HEK293T (cell line): Measurements from ENCODE around the gene FAM3C.

Source experiments
- BHLHE40 ChIP-seq: fragments of 450-650 bp; IDR thresholded peaks from 2 replicates; pipeline ENCODE4 v1.6.1; 2016; ENCODE audit warnings: mild to moderate bottlenecking, moderate library complexity, borderline replicate concordance
- FOXK2 ChIP-seq: fragments of 450-650 bp; IDR thresholded peaks from 2 replicates; pipeline ENCODE4 v1.6.1; 2016; ENCODE audit warnings: mild to moderate bottlenecking
- FOXM1 ChIP-seq: fragments of 450-650 bp; IDR thresholded peaks from 2 replicates; pipeline ENCODE4 v1.6.1; 2017; ENCODE audit warnings: mild to moderate bottlenecking, borderline replicate concordance
- SP1 ChIP-seq: fragments of 450-650 bp; IDR thresholded peaks from 2 replicates; pipeline ENCODE4 v1.6.1; 2017
- ZNF384 ChIP-seq: fragments of 450-650 bp; IDR thresholded peaks from 2 replicates; pipeline ENCODE4 v1.6.1; 2016

DNA sequence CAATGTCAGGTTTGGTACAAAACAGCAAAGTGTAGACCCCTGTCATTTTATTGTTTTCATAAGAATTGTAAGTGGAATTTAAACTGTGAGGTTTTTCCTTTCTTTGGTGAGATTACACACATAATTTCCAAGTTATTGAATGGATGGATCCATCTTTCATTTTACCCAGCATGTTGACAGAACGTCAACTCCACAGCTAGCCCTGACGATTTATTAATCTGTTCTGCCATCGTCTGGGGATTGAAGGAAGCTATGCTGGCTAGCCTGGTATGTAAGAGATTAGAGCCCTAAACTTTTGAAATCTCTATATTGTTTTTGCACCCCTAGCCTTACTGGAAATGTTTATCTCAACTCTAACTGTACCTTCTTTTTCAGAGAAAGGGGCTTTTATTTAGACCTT is 58.7 kb downstream of the FAM3C start:
- TF ChIP-seq SP1 (no peak), FOXK2 (no peak), BHLHE40 (no peak), ZNF384 (no peak), FOXM1 (no peak)
